ENCODE results near the gene IPPK. TPM values are rescaled to one million over a fixed set of nuclear protein-coding genes. Genes with fewer than 3 reads are reported as not detected.

IPPK gene
- total RNA-seq, 1 experiment from 2014 or later, result 5.4 TPM

DNA sequence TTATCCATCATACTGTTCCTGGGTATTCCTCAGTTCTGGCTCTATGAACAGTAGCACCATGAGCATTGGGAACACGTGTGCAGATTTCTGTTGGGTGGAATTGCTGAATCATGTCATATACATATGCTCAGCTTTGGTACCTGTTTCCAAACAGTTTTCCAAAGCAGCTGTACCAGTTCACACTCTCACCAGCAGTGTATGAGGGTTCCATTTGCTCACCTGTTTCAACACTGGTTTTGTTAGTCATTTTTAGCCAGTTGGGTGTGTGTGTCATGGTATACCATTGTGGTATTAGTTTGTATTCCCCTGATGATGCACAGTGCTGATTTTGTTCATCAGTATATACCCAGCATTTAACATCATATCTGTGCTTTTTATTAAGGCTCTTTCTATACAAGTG lies 77.4 kb downstream of the IPPK start:
- TF ChIP-seq, protein P1, sequence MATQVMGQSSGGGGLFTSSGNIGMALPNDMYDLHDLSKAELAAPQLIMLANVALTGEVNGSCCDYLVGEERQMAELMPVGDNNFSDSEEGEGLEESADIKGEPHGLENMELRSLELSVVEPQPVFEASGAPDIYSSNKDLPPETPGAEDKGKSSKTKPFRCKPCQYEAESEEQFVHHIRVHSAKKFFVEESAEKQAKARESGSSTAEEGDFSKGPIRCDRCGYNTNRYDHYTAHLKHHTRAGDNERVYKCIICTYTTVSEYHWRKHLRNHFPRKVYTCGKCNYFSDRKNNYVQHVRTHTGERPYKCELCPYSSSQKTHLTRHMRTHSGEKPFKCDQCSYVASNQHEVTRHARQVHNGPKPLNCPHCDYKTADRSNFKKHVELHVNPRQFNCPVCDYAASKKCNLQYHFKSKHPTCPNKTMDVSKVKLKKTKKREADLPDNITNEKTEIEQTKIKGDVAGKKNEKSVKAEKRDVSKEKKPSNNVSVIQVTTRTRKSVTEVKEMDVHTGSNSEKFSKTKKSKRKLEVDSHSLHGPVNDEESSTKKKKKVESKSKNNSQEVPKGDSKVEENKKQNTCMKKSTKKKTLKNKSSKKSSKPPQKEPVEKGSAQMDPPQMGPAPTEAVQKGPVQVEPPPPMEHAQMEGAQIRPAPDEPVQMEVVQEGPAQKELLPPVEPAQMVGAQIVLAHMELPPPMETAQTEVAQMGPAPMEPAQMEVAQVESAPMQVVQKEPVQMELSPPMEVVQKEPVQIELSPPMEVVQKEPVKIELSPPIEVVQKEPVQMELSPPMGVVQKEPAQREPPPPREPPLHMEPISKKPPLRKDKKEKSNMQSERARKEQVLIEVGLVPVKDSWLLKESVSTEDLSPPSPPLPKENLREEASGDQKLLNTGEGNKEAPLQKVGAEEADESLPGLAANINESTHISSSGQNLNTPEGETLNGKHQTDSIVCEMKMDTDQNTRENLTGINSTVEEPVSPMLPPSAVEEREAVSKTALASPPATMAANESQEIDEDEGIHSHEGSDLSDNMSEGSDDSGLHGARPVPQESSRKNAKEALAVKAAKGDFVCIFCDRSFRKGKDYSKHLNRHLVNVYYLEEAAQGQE (IDR thresholded peaks at IDR 0.05; ENCODE audit: insufficient read depth in 1 of 2, low read depth in 2 of 2, low read length in 1 of 2), result no peak
- TF ChIP-seq SIN3A (IDR thresholded peaks at IDR 0.05; ENCODE audit: borderline replicate concordance, insufficient read depth, low read depth, low read length) (no peak), TCF7L2 (IDR thresholded peaks at IDR 0.05; ENCODE audit: low read depth, low read length) (no peak), POLR2AphosphoS5 (IDR thresholded peaks at IDR 0.05; ENCODE audit: low read depth, low read length) (no peak)
- TF ChIP-seq, protein P2, sequence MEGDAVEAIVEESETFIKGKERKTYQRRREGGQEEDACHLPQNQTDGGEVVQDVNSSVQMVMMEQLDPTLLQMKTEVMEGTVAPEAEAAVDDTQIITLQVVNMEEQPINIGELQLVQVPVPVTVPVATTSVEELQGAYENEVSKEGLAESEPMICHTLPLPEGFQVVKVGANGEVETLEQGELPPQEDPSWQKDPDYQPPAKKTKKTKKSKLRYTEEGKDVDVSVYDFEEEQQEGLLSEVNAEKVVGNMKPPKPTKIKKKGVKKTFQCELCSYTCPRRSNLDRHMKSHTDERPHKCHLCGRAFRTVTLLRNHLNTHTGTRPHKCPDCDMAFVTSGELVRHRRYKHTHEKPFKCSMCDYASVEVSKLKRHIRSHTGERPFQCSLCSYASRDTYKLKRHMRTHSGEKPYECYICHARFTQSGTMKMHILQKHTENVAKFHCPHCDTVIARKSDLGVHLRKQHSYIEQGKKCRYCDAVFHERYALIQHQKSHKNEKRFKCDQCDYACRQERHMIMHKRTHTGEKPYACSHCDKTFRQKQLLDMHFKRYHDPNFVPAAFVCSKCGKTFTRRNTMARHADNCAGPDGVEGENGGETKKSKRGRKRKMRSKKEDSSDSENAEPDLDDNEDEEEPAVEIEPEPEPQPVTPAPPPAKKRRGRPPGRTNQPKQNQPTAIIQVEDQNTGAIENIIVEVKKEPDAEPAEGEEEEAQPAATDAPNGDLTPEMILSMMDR (IDR thresholded peaks at IDR 0.05), result no peak
- no peaks in the 10 kb centered on the region for H3K27me3 ChIP-seq (ENCODE audit: control insufficient read depth, insufficient read depth, low read length)
- H3K27ac ChIP-seq (ENCODE audit: low read length), result no peak overlapping the region
- DNase-seq (ENCODE audit: low read depth, low spot score) (no peak), ATAC-seq (no peak)
- in situ Hi-C loops (cut with HindIII; ENCODE audit: low pct_unique_long_range_greater_than_20kb, low sequenced_read_pairs), result no loop called here
- no TSS peak for BruUV-seq (replicated peaks)
- H3K4me1 ChIP-seq (ENCODE audit: control insufficient read depth, insufficient read depth, low read length), result peaks cover 10% of the 10 kb centered on the region
- CTCF ChIA-PET, result no interaction called here
- POLR2A ChIA-PET, result no interaction called here
- no peak overlapping the region for H3K4me3 ChIP-seq (ENCODE audit: low read depth in 2 of 2, low read length in 2 of 2)
- intact Hi-C loops (cut with micrococcal nuclease; ENCODE audit: unreplicated experiment), result no loop called here
- H3K36me3 ChIP-seq (ENCODE audit: control insufficient read depth, insufficient read depth, low read length), result no peaks in the 10 kb centered on the region
- H3K9me3 ChIP-seq (ENCODE audit: control insufficient read depth, insufficient read depth, low read depth, low read length), result no peaks in the 10 kb centered on the region

DNA sequence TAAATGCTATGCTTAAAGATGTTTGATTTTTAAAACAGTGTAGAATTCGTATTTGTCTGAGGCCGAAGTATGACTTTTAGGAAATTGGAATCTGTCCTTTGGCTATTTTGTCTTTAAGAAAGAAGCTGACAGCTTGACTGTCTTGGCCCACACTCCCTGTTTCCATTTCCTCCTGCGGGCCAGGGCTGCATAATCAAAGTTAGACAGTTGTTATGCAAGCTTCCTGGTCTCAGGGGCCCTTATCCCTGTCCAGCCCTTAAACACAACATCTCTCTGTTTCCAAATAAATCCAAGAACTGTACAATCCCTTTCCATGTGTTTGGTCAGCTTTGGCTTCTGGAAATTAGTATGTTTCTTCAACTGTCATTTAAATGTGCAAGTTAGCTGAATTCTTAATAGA lies 79.6 kb downstream of the IPPK start:
- H3K36me3 ChIP-seq (ENCODE audit: control insufficient read depth, insufficient read depth, low read length), result no peaks in the 10 kb centered on the region
- H3K27me3 ChIP-seq (ENCODE audit: control insufficient read depth, insufficient read depth, low read length), result no peaks in the 10 kb centered on the region
- TF ChIP-seq, protein P2 (IDR thresholded peaks at IDR 0.05), result no peak
- TF ChIP-seq POLR2AphosphoS5 (IDR thresholded peaks at IDR 0.05; ENCODE audit: low read depth, low read length) (no peak), TCF7L2 (IDR thresholded peaks at IDR 0.05; ENCODE audit: low read depth, low read length) (no peak), SIN3A (IDR thresholded peaks at IDR 0.05; ENCODE audit: borderline replicate concordance, insufficient read depth, low read depth, low read length) (no peak)
- TF ChIP-seq, protein P1 (IDR thresholded peaks at IDR 0.05; ENCODE audit: insufficient read depth in 1 of 2, low read depth in 2 of 2, low read length in 1 of 2), result no peak
- H3K4me3 ChIP-seq (ENCODE audit: low read depth in 2 of 2, low read length in 2 of 2), result no peak overlapping the region
- intact Hi-C loops (cut with micrococcal nuclease; ENCODE audit: unreplicated experiment) (no loop called here), in situ Hi-C loops (cut with HindIII; ENCODE audit: low pct_unique_long_range_greater_than_20kb, low sequenced_read_pairs) (no loop called here)
- H3K9me3 ChIP-seq (ENCODE audit: control insufficient read depth, insufficient read depth, low read depth, low read length), result no peaks in the 10 kb centered on the region
- no peaks in the 10 kb centered on the region for H3K4me1 ChIP-seq (ENCODE audit: control insufficient read depth, insufficient read depth, low read length)
- no peak for DNase-seq (ENCODE audit: low read depth, low spot score)
- ATAC-seq, result no peak
- POLR2A ChIA-PET, result no interaction called here
- BruUV-seq (replicated peaks), result no TSS peak
- CTCF ChIA-PET, result no interaction called here
- no peak overlapping the region for H3K27ac ChIP-seq (ENCODE audit: low read length)
